ENCODE data around the gene MBNL3.

The MBNL3 gene

GRCh38 chrX:132393992-132394391 lies 94.8 kb downstream of the MBNL3 start:
- no peaks in the 10 kb centered on the region for H3K9me3 ChIP-seq (replicated peaks; ENCODE audit: insufficient read depth, low read length)
- TF ChIP-seq, protein P1, sequence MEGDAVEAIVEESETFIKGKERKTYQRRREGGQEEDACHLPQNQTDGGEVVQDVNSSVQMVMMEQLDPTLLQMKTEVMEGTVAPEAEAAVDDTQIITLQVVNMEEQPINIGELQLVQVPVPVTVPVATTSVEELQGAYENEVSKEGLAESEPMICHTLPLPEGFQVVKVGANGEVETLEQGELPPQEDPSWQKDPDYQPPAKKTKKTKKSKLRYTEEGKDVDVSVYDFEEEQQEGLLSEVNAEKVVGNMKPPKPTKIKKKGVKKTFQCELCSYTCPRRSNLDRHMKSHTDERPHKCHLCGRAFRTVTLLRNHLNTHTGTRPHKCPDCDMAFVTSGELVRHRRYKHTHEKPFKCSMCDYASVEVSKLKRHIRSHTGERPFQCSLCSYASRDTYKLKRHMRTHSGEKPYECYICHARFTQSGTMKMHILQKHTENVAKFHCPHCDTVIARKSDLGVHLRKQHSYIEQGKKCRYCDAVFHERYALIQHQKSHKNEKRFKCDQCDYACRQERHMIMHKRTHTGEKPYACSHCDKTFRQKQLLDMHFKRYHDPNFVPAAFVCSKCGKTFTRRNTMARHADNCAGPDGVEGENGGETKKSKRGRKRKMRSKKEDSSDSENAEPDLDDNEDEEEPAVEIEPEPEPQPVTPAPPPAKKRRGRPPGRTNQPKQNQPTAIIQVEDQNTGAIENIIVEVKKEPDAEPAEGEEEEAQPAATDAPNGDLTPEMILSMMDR (IDR thresholded peaks at IDR 0.05; ENCODE audit: low read length), result no peak
- TF ChIP-seq EZH2phosphoT487 (IDR thresholded peaks at IDR 0.05; ENCODE audit: low read length) (no peak), EZH2 (optimal IDR thresholded peaks at IDR 0.05; ENCODE audit: low read depth, low read length) (no peak)
- H3K27me3 ChIP-seq (replicated peaks; ENCODE audit: insufficient read depth, low read length), result no peaks in the 10 kb centered on the region
- H2AFZ ChIP-seq (ENCODE audit: low read length), result no peak overlapping the region
- no peaks in the 10 kb centered on the region for H4K20me1 ChIP-seq (ENCODE audit: insufficient read depth, low read length)
- DNase-seq, result no peak
- no peak overlapping the region for H3K9ac ChIP-seq (ENCODE audit: low read length)
- no peak overlapping the region for H3K27ac ChIP-seq (ENCODE audit: low read length)
- H3K4me3 ChIP-seq (ENCODE audit: low read length), result no peak overlapping the region
- no peak overlapping the region for H3K4me2 ChIP-seq (ENCODE audit: low read depth, low read length)
- H3K36me3 ChIP-seq (replicated peaks; ENCODE audit: insufficient read depth, low read length), result no peaks in the 10 kb centered on the region
- no peaks in the 10 kb centered on the region for H3F3A ChIP-seq (ENCODE audit: insufficient read depth, low read length)
- no peaks in the 10 kb centered on the region for H3K9me2 ChIP-seq (replicated peaks; ENCODE audit: insufficient read depth, low read length)
- H3K4me1 ChIP-seq (ENCODE audit: low read length), result no peaks in the 10 kb centered on the region
- no peaks in the 10 kb centered on the region for H3K79me2 ChIP-seq (ENCODE audit: low read length)

DNA sequence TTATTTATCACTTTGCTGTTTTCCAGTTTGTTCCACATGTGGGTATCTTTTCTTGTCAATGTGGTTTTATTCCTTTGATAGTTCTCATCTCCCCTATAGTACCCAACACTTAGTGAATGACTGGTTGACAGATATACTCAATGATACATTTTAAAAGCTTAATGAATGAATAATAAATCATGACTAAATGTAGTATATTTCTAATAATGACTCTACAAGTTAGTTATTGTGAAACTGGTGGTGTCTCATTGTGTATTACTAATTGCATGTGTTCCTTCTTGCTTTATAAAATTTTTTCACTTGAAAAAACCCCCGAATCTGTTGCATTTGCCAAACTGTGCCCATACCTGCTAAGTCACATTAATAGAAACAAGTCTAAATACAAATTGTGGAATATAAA lies 95.4 kb downstream of the MBNL3 start:
- Histone ChIP-seq H3K4me1 (ENCODE audit: low read length) (no peaks in the 10 kb centered on the region), H3K4me2 (ENCODE audit: low read depth, low read length) (no peak overlapping the region), H3K9me3 (replicated peaks; ENCODE audit: insufficient read depth, low read length) (no peaks in the 10 kb centered on the region), H3F3A (ENCODE audit: insufficient read depth, low read length) (no peaks in the 10 kb centered on the region), H4K20me1 (ENCODE audit: insufficient read depth, low read length) (no peaks in the 10 kb centered on the region), H2AFZ (ENCODE audit: low read length) (no peak overlapping the region), H3K79me2 (ENCODE audit: low read length) (no peaks in the 10 kb centered on the region), H3K9me2 (replicated peaks; ENCODE audit: insufficient read depth, low read length) (no peaks in the 10 kb centered on the region), H3K4me3 (ENCODE audit: low read length) (no peak overlapping the region), H3K27ac (ENCODE audit: low read length) (no peak overlapping the region), H3K9ac (ENCODE audit: low read length) (no peak overlapping the region), H3K36me3 (replicated peaks; ENCODE audit: insufficient read depth, low read length) (no peaks in the 10 kb centered on the region), H3K27me3 (replicated peaks; ENCODE audit: insufficient read depth, low read length) (no peaks in the 10 kb centered on the region)
- DNase-seq, result no peak
- TF ChIP-seq, protein P1 (IDR thresholded peaks at IDR 0.05; ENCODE audit: low read length), result no peak
- no peak for TF ChIP-seq EZH2 (optimal IDR thresholded peaks at IDR 0.05; ENCODE audit: low read depth, low read length)

DNA sequence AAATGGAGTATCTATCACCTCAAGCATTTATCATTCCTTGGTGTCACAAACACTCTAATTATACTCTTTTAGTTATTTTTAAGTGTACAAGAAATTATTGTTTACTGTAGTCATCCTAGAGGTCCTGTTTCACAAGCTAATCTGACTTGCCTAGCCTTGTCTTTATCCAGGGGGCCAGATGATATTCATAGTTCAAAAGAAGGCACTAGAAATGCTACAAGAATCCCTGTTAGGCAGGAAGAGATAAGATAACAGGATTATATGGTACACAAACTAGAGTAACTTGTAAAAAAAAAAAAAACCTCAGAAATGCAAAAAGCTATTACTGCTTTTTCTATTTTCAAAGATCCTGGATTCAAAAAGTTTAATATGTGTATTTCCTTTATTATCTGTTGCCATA lies 95.8 kb downstream of the MBNL3 start:
- no peaks in the 10 kb centered on the region for H4K20me1 ChIP-seq (ENCODE audit: insufficient read depth, low read length)
- H2AFZ ChIP-seq (ENCODE audit: low read length), result no peak overlapping the region
- TF ChIP-seq EZH2 (optimal IDR thresholded peaks at IDR 0.05; ENCODE audit: low read depth, low read length), result no peak
- TF ChIP-seq EZH2phosphoT487 (IDR thresholded peaks at IDR 0.05; ENCODE audit: low read length), result no peak
- TF ChIP-seq, protein P1 (IDR thresholded peaks at IDR 0.05; ENCODE audit: low read length), result no peak
- H3F3A ChIP-seq (ENCODE audit: insufficient read depth, low read length), result no peaks in the 10 kb centered on the region
- H3K4me1 ChIP-seq (ENCODE audit: low read length), result no peaks in the 10 kb centered on the region
- no peaks in the 10 kb centered on the region for H3K27me3 ChIP-seq (replicated peaks; ENCODE audit: insufficient read depth, low read length)
- H3K36me3 ChIP-seq (replicated peaks; ENCODE audit: insufficient read depth, low read length), result no peaks in the 10 kb centered on the region
- H3K27ac ChIP-seq (ENCODE audit: low read length), result no peak overlapping the region
- no peak overlapping the region for H3K9ac ChIP-seq (ENCODE audit: low read length)
- H3K9me2 ChIP-seq (replicated peaks; ENCODE audit: insufficient read depth, low read length), result no peaks in the 10 kb centered on the region
- no peak overlapping the region for H3K4me3 ChIP-seq (ENCODE audit: low read length)
- H3K9me3 ChIP-seq (replicated peaks; ENCODE audit: insufficient read depth, low read length), result no peaks in the 10 kb centered on the region
- H3K79me2 ChIP-seq (ENCODE audit: low read length), result no peaks in the 10 kb centered on the region
- no peak for DNase-seq
- no peak overlapping the region for H3K4me2 ChIP-seq (ENCODE audit: low read depth, low read length)

Data from MM.1S (cell line).